Measurements from ENCODE around the gene KSR1.

DNA sequence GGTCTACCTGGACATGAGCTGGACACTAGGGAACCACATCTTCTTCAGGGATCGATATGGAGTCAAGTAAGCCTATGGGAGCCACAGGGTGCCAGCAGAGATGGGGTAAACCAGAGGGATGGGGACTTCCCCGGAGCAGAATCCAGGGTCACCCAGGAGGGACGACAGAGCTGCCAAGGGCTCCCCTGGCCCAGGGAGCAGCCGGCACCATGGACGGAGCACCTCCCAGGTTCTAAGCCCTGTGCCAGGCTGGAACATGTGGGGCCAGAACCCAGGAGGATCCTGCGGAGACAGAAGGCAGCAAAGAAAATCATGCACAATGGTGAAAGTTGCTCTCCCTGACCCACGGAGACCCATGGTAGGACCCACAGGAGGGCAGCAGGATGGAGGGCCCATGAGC lies 33.6 kb upstream of the KSR1 start:
- TF ChIP-seq, protein P1, sequence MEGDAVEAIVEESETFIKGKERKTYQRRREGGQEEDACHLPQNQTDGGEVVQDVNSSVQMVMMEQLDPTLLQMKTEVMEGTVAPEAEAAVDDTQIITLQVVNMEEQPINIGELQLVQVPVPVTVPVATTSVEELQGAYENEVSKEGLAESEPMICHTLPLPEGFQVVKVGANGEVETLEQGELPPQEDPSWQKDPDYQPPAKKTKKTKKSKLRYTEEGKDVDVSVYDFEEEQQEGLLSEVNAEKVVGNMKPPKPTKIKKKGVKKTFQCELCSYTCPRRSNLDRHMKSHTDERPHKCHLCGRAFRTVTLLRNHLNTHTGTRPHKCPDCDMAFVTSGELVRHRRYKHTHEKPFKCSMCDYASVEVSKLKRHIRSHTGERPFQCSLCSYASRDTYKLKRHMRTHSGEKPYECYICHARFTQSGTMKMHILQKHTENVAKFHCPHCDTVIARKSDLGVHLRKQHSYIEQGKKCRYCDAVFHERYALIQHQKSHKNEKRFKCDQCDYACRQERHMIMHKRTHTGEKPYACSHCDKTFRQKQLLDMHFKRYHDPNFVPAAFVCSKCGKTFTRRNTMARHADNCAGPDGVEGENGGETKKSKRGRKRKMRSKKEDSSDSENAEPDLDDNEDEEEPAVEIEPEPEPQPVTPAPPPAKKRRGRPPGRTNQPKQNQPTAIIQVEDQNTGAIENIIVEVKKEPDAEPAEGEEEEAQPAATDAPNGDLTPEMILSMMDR (IDR thresholded peaks at IDR 0.05), result no peak
- TF ChIP-seq ZFX (IDR thresholded peaks at IDR 0.05; ENCODE audit: borderline replicate concordance), result no peak

All from 22Rv1 (cell line).